Ascending aorta (tissue), 2 donors: ENCODE data around the gene FMO5. TPM values are rescaled to one million over a fixed set of nuclear protein-coding genes. Genes with fewer than 3 reads are reported as not detected.
"Not testable (repeated sequence)": the region's sequence is repeated elsewhere in the genome, so short reads cannot be mapped to it uniquely, and the experiment has no call there.

Experiments used
- DNase-seq, 2 donors: peaks; one replicate each; pipeline ENCODE4 v3.0.0-alpha.2; 2019; ENCODE audit warnings: low spot score in 2 of 2
- H3K27ac ChIP-seq, 2 donors: fragments of 200-600 bp; sonication (generic); one replicate each; pipeline ENCODE4 v1.5.1; 2016 to 2017; ENCODE audit warnings: mild to moderate bottlenecking in 1 of 2
- H3K27me3 ChIP-seq: fragments of 200-600 bp; sonication (generic); one replicate; pipeline ENCODE4 v1.5.1; 2017
- H3K36me3 ChIP-seq, 2 donors: fragments of 200-600 bp; sonication (generic); one replicate each; pipeline ENCODE4 v1.5.1; 2016
- H3K4me1 ChIP-seq, 2 donors: fragments of 200-600 bp; sonication (generic); one replicate each; pipeline ENCODE4 v1.5.1; 2016 to 2017; ENCODE audit warnings: mild to moderate bottlenecking in 1 of 2
- H3K4me3 ChIP-seq, 2 donors: fragments of 200-600 bp; sonication (generic); one replicate each; pipeline ENCODE4 v1.5.1; 2016 to 2017; ENCODE audit warnings: mild to moderate bottlenecking in 1 of 2
- H3K9me3 ChIP-seq, 2 donors: fragments of 200-600 bp; sonication (generic); one replicate each; pipeline ENCODE4 v1.5.1; 2016
- intact Hi-C: fragments of 100-400 bp; cut with DNase I; formaldehyde crosslinking; loops from one replicate; pipeline ENCODE4 v1.15.1; 2023
- total RNA-seq: library from RNA; depleted of rRNA; stranded (reverse); fragments of >200 nt; gene quantifications from one replicate; pipeline ENCODE4 v1.1.0, GENCODE V29; 2016
- TF ChIP-seq, protein P1 (sequence below), 3 experiments: fragments of 200-600 bp in 2 of 3; fragments of 450-650 bp in 1 of 3; sonication (generic) in 2 of 3; IDR thresholded peaks; one replicate each; pipeline ENCODE4 v1.5.1; 2016 to 2019; ENCODE audit warnings: antibody characterized with exemption in 3 of 3, mild to moderate bottlenecking in 1 of 3, moderate library complexity in 1 of 3

The FMO5 gene
- total RNA-seq, 1 donor from 2014 or later = 19.6 TPM

GRCh38 chr1:147167365-147167764 lies 57.8 kb downstream of the FMO5 start:
- intact Hi-C loops = no loop called here
- H3K27me3 ChIP-seq = no peaks in the 10 kb centered on the region
- H3K4me1 ChIP-seq = peaks cover 0 to 13% of the 10 kb centered on the region in 2 donors
- DNase-seq = no peak
- H3K36me3 ChIP-seq = peaks cover 13 to 37% of the 10 kb centered on the region in 2 donors
- peak overlapping the region in 1 of 2 donors; percentile 46 for H3K27ac ChIP-seq
- H3K9me3 ChIP-seq = no peaks in the 10 kb centered on the region
- TF ChIP-seq, protein P1, sequence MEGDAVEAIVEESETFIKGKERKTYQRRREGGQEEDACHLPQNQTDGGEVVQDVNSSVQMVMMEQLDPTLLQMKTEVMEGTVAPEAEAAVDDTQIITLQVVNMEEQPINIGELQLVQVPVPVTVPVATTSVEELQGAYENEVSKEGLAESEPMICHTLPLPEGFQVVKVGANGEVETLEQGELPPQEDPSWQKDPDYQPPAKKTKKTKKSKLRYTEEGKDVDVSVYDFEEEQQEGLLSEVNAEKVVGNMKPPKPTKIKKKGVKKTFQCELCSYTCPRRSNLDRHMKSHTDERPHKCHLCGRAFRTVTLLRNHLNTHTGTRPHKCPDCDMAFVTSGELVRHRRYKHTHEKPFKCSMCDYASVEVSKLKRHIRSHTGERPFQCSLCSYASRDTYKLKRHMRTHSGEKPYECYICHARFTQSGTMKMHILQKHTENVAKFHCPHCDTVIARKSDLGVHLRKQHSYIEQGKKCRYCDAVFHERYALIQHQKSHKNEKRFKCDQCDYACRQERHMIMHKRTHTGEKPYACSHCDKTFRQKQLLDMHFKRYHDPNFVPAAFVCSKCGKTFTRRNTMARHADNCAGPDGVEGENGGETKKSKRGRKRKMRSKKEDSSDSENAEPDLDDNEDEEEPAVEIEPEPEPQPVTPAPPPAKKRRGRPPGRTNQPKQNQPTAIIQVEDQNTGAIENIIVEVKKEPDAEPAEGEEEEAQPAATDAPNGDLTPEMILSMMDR (IDR thresholded peaks at IDR 0.05) = no peak
- no peak overlapping the region for H3K4me3 ChIP-seq

DNA sequence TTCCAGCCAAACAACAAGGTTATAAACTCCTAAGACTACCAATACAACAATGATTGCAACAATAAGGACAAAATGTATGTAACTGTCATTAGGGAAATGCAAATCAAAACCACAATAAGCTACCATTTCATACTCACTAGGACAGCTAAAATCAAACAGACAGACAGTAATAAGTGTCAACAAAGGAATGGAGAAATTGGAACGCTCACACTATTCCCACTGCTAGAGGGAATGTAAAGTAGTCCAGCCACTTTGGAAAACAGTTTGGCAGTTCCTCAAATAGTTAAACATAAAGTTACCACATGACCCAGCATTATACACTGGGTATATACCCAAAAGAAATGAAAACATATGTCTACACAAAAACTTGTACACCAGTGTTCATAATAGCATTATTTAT lies 62.1 kb downstream of the FMO5 start:
- H3K27me3 ChIP-seq = no peaks in the 10 kb centered on the region
- H3K4me1 ChIP-seq = no peaks in the 10 kb centered on the region
- intact Hi-C loops = no loop called here
- H3K27ac ChIP-seq = no peak overlapping the region
- no peak overlapping the region for H3K4me3 ChIP-seq
- no peaks in the 10 kb centered on the region for H3K9me3 ChIP-seq
- TF ChIP-seq, protein P1 (IDR thresholded peaks at IDR 0.05) = no peak
- no peak for DNase-seq
- H3K36me3 ChIP-seq = peaks cover 47 to 79% of the 10 kb centered on the region in 2 donors

DNA sequence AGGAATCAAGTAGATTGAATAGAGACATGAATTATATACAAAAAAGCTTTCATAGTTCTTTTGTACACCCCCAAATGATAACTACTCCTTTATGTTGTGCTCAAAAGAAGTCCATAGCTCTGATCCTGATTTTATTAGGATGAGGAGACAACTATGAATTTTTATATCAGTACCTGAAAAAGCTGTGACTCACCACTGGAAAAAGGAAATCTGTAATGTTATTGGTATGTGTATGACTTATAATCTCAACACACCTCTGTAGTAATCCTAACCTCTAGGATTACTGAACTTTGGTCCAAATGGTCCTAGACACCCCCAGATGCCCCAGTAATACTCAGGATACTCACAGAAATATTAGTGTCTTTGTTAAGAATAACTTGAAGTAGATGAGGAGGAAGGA lies 63.0 kb downstream of the FMO5 start:
- H3K4me1 ChIP-seq = no peaks in the 10 kb centered on the region
- TF ChIP-seq, protein P1 (IDR thresholded peaks at IDR 0.05) = no peak
- no peak for DNase-seq
- intact Hi-C loops = no loop called here
- H3K4me3 ChIP-seq = no peak overlapping the region
- no peaks in the 10 kb centered on the region for H3K27me3 ChIP-seq
- H3K27ac ChIP-seq = no peak overlapping the region
- peaks cover 55 to 88% of the 10 kb centered on the region in 2 donors for H3K36me3 ChIP-seq
- no peaks in the 10 kb centered on the region for H3K9me3 ChIP-seq

- intact Hi-C loops, H3K27ac ChIP-seq, H3K4me1 ChIP-seq, DNase-seq, H3K9me3 ChIP-seq, H3K27me3 ChIP-seq, H3K4me3 ChIP-seq: not testable (repeated sequence)
- H3K36me3 ChIP-seq = peaks cover 57 to 70% of the 10 kb centered on the region in 2 donors
Measured at GRCh38 chr1:147157116-147157515, 68.0 kb downstream of the FMO5 start.

DNA sequence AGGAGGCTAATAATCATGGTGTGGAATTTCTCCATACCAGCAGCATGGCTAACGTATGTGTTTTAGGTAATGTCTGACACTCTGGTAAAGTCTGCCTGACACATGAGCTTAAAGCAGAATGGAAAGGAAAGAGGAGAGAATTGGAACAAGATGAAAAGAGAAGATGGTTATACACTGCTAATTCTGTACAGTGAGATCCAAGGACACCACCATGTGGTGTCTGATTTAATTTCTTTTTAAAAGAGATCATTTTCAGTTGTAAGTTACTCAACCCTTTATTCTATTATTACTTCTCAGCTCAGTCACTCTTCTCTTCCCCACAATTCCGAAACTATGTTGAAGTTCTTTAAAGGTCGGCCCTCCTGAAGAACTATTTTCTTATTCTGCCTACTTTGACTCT lies 68.5 kb downstream of the FMO5 start:
- intact Hi-C loops = no loop called here
- Histone ChIP-seq H3K27ac (no peak overlapping the region), H3K4me3 (no peak overlapping the region), H3K36me3 (peaks cover 54 to 65% of the 10 kb centered on the region in 2 donors), H3K9me3 (no peaks in the 10 kb centered on the region), H3K27me3 (no peaks in the 10 kb centered on the region), H3K4me1 (no peaks in the 10 kb centered on the region)
- no peak for DNase-seq
- TF ChIP-seq, protein P1 (IDR thresholded peaks at IDR 0.05) = no peak

DNA sequence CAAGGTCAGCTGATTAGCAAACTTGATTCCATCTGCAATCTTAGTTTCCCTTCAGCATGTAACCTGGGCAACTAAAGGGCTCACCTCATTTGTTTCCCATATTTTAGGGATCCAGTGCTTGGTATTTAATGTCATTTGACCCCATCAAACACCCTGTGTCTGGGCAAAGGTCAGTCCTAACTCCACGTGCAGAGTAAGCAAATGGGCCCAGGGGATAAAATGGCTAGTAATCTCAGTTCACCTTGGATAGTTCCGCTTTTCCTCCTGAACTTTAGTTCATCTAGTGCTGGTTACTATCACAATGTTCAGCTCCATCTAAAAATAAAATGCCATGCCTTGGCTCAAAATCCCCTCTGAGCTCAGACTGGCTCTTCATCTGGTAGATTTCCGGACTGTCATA lies 72.4 kb downstream of the FMO5 start:
- peaks cover 20 to 27% of the 10 kb centered on the region in 2 donors for H3K36me3 ChIP-seq

More for the DNA sequence above, 72.4 kb downstream of the FMO5 start:
- H3K9me3 ChIP-seq = no peaks in the 10 kb centered on the region
- H3K4me3 ChIP-seq = no peak overlapping the region
- H3K27me3 ChIP-seq = no peaks in the 10 kb centered on the region
- intact Hi-C loops = no loop called here
- TF ChIP-seq, protein P1 (IDR thresholded peaks at IDR 0.05) = no peak
- no peaks in the 10 kb centered on the region for H3K4me1 ChIP-seq
- no peak overlapping the region for H3K27ac ChIP-seq
- no peak for DNase-seq
